Activated CD4-positive, alpha-beta T cell treated with anti-CD3 and anti-CD28 coated beads, Interleukin-2, Interleukin-4, amounts not matched to agents 100 ng/mL and 50 ng/mL, durations not matched to agents 16 hours and 8 hours (primary cell): ENCODE measurements around the gene EIF3I.

ENCODE experiments used
- DNase-seq: peaks from one replicate; pipeline ENCODE4 v3.0.0-alpha.2; 2020; ENCODE audit warnings: low spot score

Gene EIF3I

GRCh38 chr1:32266921-32267591, 44.8 kb downstream of the EIF3I start:
- no peak for DNase-seq

GRCh38 chr1:32269744-32270143, 47.5 kb downstream of the EIF3I start:
- no peak for DNase-seq

- no peak for DNase-seq
These were observed 50.6 kb downstream of the EIF3I start for GRCh38 chr1:32272557-32273390.

- DNase-seq = peak; percentile 72
These were observed 51.4 kb downstream of the EIF3I start for GRCh38 chr1:32273391-32274208.

- DNase-seq = no peak
These were observed 52.6 kb downstream of the EIF3I start for GRCh38 chr1:32274646-32275340.

GRCh38 chr1:32275424-32275823, 53.2 kb downstream of the EIF3I start:
- no peak for DNase-seq

GRCh38 chr1:32276032-32276782, 54.0 kb downstream of the EIF3I start:
- DNase-seq = no peak
